OCI-LY1 (cell line): ENCODE measurements around the gene CHST10.

Source experiments
- H2AFZ ChIP-seq: fragments of 200-600 bp; sonication (generic), shearing (Covaris generic); 2 replicates; pipeline ENCODE4 v1.6.0; 2014; ENCODE audit warnings: antibody characterized with exemption, mild to moderate bottlenecking, low read length
- H3F3A ChIP-seq: fragments of 200-600 bp; sonication (generic), shearing (Covaris generic); 2 replicates; pipeline ENCODE4 v1.6.0; 2014; ENCODE audit warnings: mild to moderate bottlenecking, antibody characterized with exemption, low read length, moderate library complexity; ENCODE audit not compliant: insufficient read depth
- H3K27ac ChIP-seq: fragments of 200-600 bp; sonication (generic); 2 replicates; pipeline ENCODE4 v1.5.1; 2014; ENCODE audit warnings: low read length, mixed run types, mild to moderate bottlenecking, low read depth; ENCODE audit not compliant: poor library complexity, severe bottlenecking
- H3K27me3 ChIP-seq: fragments of 200-600 bp; sonication (generic); 2 replicates; pipeline ENCODE4 v1.6.0; 2014; ENCODE audit warnings: antibody characterized with exemption, mild to moderate bottlenecking, low read length, moderate library complexity; ENCODE audit not compliant: insufficient read depth
- H3K36me3 ChIP-seq: fragments of 200-600 bp; sonication (generic); 2 replicates; pipeline ENCODE4 v1.6.1; 2014; ENCODE audit warnings: mild to moderate bottlenecking, antibody characterized with exemption, low read length, moderate library complexity, mixed read lengths; ENCODE audit not compliant: insufficient read depth
- H3K4me1 ChIP-seq: fragments of 200-600 bp; sonication (generic); 2 replicates; pipeline ENCODE4 v1.5.1; 2014; ENCODE audit warnings: mild to moderate bottlenecking, low read length, moderate library complexity; ENCODE audit not compliant: insufficient read depth, severe bottlenecking
- H3K4me2 ChIP-seq: fragments of 200-600 bp; sonication (generic), shearing (Covaris generic); 2 replicates; pipeline ENCODE4 v1.6.1; 2014; ENCODE audit warnings: low read length
- H3K4me3 ChIP-seq: fragments of 200-600 bp; sonication (generic); 2 replicates; pipeline ENCODE4 v1.5.1; 2014; ENCODE audit warnings: low read length, low read depth, mild to moderate bottlenecking, mixed read lengths; ENCODE audit not compliant: poor library complexity, severe bottlenecking
- H3K79me2 ChIP-seq: fragments of 200-600 bp; shearing (Covaris generic); 2 replicates; pipeline ENCODE4 v1.6.1; 2016; ENCODE audit warnings: mixed run types, low read length, mixed read lengths; ENCODE audit not compliant: insufficient read depth
- H3K9ac ChIP-seq: fragments of 200-600 bp; sonication (generic), shearing (Covaris generic); 2 replicates; pipeline ENCODE4 v1.6.1; 2014; ENCODE audit warnings: mild to moderate bottlenecking, low read length, mixed read lengths
- H3K9me2 ChIP-seq: fragments of 200-600 bp; sonication (generic), shearing (Covaris generic); 2 replicates; pipeline ENCODE4 v1.6.1; 2014; ENCODE audit warnings: low read depth, mild to moderate bottlenecking, low read length, mixed read lengths
- H3K9me3 ChIP-seq: fragments of 200-600 bp; shearing (Covaris generic); 2 replicates; pipeline ENCODE4 v1.6.1; 2014; ENCODE audit warnings: low read length, mixed read lengths
- H4K20me1 ChIP-seq: fragments of 200-600 bp; sonication (generic), shearing (Covaris generic); 2 replicates; pipeline ENCODE4 v1.6.0; 2016; ENCODE audit warnings: mild to moderate bottlenecking, low read length; ENCODE audit not compliant: insufficient read depth
- EZH2 ChIP-seq: fragments of 200-600 bp; sonication (generic), shearing (Covaris generic); IDR thresholded peaks from 2 replicates; pipeline ENCODE4 v1.8.0; 2017; ENCODE audit warnings: borderline replicate concordance, mixed run types, mild to moderate bottlenecking, antibody characterized with exemption, low read length, moderate library complexity, mixed read lengths
- TF ChIP-seq, protein P1 (sequence below): fragments of 200-600 bp; sonication (generic), shearing (Covaris generic); IDR thresholded peaks from 2 replicates; pipeline ENCODE4 v1.5.1; 2017; ENCODE audit warnings: mild to moderate bottlenecking, antibody characterized with exemption, low read length, moderate library complexity, mixed read lengths

CHST10 gene

DNA sequence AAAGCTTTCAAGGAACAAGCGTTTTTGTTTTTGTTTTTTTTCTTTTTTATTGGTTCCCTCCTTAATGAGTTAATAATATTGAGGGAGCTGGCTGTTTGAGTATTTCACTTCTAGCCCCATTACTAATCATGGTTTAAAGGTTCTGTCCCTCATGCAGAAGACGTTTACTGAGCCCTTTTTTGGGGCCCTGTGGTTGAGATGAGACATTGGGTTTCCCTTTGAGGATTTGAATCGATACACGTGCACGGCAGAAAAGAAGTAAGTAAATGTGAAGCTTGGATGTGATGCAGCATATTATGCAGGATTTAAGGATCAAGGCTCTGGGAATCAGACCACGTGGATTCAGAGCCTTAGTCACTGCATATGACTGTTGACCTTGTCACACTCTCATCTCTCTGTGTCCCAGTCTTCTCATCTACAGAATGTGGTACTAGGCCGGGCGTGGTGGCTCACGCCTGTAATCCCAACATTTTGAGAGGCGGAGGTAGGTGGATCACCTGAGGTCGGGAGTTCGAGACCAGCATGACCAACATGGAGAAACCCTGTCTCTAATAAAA lies 1.0 kb upstream of the CHST10 start:
- H3K4me3 ChIP-seq, result no peak overlapping the region
- no peaks in the 10 kb centered on the region; the same call in 1 of the 2 replicates for H3K36me3 ChIP-seq
- no peak overlapping the region for H3K4me2 ChIP-seq
- H2AFZ ChIP-seq, result no peak overlapping the region
- H4K20me1 ChIP-seq, result no peaks in the 10 kb centered on the region
- H3K9ac ChIP-seq, result no peak overlapping the region
- no peak overlapping the region for H3K27ac ChIP-seq
- TF ChIP-seq, protein P1, sequence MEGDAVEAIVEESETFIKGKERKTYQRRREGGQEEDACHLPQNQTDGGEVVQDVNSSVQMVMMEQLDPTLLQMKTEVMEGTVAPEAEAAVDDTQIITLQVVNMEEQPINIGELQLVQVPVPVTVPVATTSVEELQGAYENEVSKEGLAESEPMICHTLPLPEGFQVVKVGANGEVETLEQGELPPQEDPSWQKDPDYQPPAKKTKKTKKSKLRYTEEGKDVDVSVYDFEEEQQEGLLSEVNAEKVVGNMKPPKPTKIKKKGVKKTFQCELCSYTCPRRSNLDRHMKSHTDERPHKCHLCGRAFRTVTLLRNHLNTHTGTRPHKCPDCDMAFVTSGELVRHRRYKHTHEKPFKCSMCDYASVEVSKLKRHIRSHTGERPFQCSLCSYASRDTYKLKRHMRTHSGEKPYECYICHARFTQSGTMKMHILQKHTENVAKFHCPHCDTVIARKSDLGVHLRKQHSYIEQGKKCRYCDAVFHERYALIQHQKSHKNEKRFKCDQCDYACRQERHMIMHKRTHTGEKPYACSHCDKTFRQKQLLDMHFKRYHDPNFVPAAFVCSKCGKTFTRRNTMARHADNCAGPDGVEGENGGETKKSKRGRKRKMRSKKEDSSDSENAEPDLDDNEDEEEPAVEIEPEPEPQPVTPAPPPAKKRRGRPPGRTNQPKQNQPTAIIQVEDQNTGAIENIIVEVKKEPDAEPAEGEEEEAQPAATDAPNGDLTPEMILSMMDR, result no peak
- TF ChIP-seq EZH2, result no peak
- no peaks in the 10 kb centered on the region for H3F3A ChIP-seq
- peaks cover 4% of the 10 kb centered on the region; the same call in 1 of the 2 replicates for H3K27me3 ChIP-seq
- no peaks in the 10 kb centered on the region for H3K79me2 ChIP-seq
- peaks cover 22% of the 10 kb centered on the region for H3K4me1 ChIP-seq
- no peaks in the 10 kb centered on the region for H3K9me3 ChIP-seq
- H3K9me2 ChIP-seq, result no peaks in the 10 kb centered on the region

DNA sequence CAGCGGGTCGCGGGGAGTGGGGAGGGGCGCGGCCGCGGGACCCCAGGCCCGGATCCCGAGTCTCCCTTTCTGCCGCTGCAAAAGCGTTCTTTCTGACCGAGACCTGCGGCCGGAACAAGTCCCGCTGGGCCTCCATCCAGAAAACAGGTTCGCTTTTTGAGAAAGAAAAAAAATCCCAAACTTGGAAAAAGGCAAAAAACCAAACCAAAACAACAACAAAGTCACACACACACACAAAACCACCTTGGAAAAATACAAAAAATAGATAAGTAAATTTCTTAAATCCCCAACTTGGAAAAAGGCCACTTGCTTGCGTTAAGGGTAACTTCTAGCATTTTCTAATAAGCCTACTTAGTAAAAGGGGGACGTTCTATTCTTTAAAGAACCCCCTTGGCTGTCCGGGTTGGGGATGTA lies 250 bp upstream of the CHST10 start:
- Histone ChIP-seq H3K9me3 (no peaks in the 10 kb centered on the region), H3K4me2 (peak overlapping the region; percentile 97), H3K4me1 (peaks cover 22% of the 10 kb centered on the region), H4K20me1 (no peaks in the 10 kb centered on the region), H3F3A (no peaks in the 10 kb centered on the region), H2AFZ (peak overlapping the region; percentile 97), H3K27ac (no peak overlapping the region), H3K9ac (peak overlapping the region; percentile 90), H3K36me3 (peaks cover 4% of the 10 kb centered on the region; the same call in 1 of the 2 replicates), H3K79me2 (no peaks in the 10 kb centered on the region), H3K27me3 (peaks cover 4% of the 10 kb centered on the region; the same call in 1 of the 2 replicates), H3K4me3 (peak overlapping the region; percentile 94), H3K9me2 (no peaks in the 10 kb centered on the region)
- TF ChIP-seq, protein P1, result no peak
- no peak for TF ChIP-seq EZH2

DNA sequence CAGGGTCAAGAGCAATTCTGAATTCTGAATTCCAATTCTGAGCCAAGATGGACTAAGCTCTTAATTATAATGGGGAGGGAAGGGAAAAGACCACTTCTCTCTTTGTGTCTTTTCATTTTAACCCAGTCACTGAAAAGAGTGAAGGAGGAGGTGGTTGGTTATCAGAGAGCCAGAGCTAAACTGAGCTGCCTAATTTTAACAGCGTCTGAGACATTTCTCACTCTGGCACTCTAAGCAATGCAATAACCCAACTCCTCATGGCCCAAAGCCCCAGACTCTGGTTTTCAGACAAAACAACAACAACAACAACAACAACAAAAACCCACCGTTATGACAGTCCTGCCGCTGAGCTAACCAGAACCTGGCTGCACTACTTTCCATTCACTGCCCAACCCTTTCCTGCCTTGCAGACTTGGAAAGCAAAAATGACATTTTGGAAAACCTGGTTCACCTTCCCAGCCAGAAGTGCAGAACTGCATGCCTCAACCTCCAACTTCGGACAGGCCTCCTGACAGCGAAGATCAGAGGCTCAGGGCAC lies 1.0 kb downstream of the CHST10 start:
- Histone ChIP-seq H3K79me2 (no peaks in the 10 kb centered on the region), H3K4me1 (peaks cover 22% of the 10 kb centered on the region), H3K27me3 (no peaks in the 10 kb centered on the region; the same call in 1 of the 2 replicates), H3K4me3 (peak overlapping the region; percentile 94), H3K36me3 (peaks cover 12% of the 10 kb centered on the region; the same call in 1 of the 2 replicates), H3F3A (no peaks in the 10 kb centered on the region), H3K9me3 (no peaks in the 10 kb centered on the region), H3K9me2 (no peaks in the 10 kb centered on the region), H4K20me1 (no peaks in the 10 kb centered on the region), H3K4me2 (peak overlapping the region; percentile 97), H3K27ac (no peak overlapping the region), H3K9ac (peak overlapping the region; percentile 90), H2AFZ (peak overlapping the region; percentile 91; the same call in 1 of the 2 replicates)
- TF ChIP-seq, protein P1, result no peak
- no peak for TF ChIP-seq EZH2
